ENCODE data around the gene SELPLG. TPM values are rescaled to one million over a fixed set of nuclear protein-coding genes. Genes with fewer than 3 reads are reported as not detected.

SELPLG gene
- total RNA-seq, 1 experiment from 2014 or later = 0.34 TPM

DNA sequence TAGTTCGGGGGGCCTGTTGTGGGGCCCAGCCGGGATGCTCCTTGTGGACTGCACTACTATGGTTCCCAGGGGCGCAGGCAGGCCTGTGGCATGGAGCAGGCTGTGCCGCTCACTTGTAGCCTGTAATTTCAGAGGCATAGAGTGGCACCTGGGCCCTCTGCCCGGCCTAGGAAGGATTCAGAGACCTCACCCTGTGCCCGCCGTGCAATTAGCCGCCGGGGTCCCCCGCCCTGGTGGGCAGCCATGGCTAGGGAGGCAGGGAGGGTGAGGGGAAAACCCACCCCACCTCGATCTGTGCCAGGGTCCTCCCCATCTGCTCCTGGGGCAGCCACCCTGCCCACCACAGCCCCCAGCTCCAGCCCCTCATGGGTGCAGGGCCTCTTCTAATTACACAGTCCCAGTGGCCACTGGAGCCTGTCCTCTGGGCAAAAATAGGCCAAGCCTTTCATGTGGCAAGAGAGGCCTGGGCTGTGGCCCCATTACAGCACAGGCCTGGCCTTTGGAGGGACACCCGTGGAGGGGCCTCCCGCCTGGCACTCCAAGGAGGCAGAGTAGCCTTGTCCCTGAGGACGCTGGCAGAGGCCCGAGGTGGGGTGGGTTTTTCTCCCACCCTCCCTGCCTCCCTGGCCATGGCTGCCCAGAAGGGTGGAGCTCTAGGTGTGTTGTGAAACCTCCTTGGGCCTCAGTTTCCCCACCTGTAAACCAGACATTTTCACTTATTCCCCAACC lies 30.6 kb downstream of the SELPLG start:
- Histone ChIP-seq H3K36me3 (ENCODE audit: insufficient read depth, low read length, poor library complexity, severe bottlenecking) (no peaks in the 10 kb centered on the region), H3K4me1 (ENCODE audit: insufficient read depth, low read length, poor library complexity, severe bottlenecking) (no peaks in the 10 kb centered on the region), H3K27me3 (replicated peaks; ENCODE audit: insufficient read depth, low read depth, low read length, poor library complexity) (no peaks in the 10 kb centered on the region), H3K9me3 (ENCODE audit: low read depth, low read length, poor library complexity, severe bottlenecking) (no peaks in the 10 kb centered on the region), H3K4me3 (ENCODE audit: low read depth, low read length, poor library complexity, severe bottlenecking) (no peak overlapping the region), H3K27ac (ENCODE audit: low read depth, low read length, poor library complexity, severe bottlenecking) (no peak overlapping the region)
- ChIA-PET POLR2A (ENCODE audit: low non-redundant PET) (no interaction called here), CTCF (no interaction called here)
- TF ChIP-seq, protein P1, sequence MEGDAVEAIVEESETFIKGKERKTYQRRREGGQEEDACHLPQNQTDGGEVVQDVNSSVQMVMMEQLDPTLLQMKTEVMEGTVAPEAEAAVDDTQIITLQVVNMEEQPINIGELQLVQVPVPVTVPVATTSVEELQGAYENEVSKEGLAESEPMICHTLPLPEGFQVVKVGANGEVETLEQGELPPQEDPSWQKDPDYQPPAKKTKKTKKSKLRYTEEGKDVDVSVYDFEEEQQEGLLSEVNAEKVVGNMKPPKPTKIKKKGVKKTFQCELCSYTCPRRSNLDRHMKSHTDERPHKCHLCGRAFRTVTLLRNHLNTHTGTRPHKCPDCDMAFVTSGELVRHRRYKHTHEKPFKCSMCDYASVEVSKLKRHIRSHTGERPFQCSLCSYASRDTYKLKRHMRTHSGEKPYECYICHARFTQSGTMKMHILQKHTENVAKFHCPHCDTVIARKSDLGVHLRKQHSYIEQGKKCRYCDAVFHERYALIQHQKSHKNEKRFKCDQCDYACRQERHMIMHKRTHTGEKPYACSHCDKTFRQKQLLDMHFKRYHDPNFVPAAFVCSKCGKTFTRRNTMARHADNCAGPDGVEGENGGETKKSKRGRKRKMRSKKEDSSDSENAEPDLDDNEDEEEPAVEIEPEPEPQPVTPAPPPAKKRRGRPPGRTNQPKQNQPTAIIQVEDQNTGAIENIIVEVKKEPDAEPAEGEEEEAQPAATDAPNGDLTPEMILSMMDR (conservative IDR thresholded peaks at IDR 0.05; ENCODE audit: low read depth, low read length) = no peak
- no peak for TF ChIP-seq EZH2 (IDR thresholded peaks at IDR 0.05; ENCODE audit: borderline replicate concordance, low read depth, low read length, poor library complexity, severe bottlenecking)
- DNase-seq (ENCODE audit: low spot score) = no peak
- BruUV-seq (replicated peaks) = no TSS peak
- intact Hi-C loops (cut with micrococcal nuclease; ENCODE audit: unreplicated experiment) = no loop called here

DNA sequence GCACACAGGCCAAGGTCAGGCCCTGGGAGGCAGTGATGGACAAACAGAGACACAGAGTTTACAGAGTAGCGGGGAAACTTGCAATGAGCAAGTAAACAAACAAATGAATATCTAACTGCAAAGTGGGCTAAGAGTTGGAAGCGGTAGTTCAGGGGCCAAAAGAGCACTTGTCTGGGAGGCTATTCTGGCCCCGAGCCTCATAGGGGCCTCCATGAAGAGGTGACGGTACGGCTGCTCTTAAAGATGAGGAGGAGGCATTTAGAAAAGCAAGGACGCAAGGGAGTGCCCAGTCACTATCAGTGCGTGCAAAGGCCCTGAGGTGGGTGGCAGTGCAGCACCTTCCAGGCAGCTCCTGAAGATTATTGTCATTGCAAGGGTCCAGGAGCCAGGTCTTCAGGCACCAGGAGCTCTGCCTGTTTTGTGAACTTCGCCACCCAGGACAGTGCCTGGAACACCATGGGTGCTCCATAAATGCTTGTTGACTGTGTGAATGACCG lies 31.4 kb downstream of the SELPLG start:
- Histone ChIP-seq H3K36me3 (ENCODE audit: insufficient read depth, low read length, poor library complexity, severe bottlenecking) (no peaks in the 10 kb centered on the region), H3K4me3 (ENCODE audit: low read depth, low read length, poor library complexity, severe bottlenecking) (no peak overlapping the region), H3K4me1 (ENCODE audit: insufficient read depth, low read length, poor library complexity, severe bottlenecking) (no peaks in the 10 kb centered on the region), H3K9me3 (ENCODE audit: low read depth, low read length, poor library complexity, severe bottlenecking) (no peaks in the 10 kb centered on the region), H3K27ac (ENCODE audit: low read depth, low read length, poor library complexity, severe bottlenecking) (no peak overlapping the region), H3K27me3 (replicated peaks; ENCODE audit: insufficient read depth, low read depth, low read length, poor library complexity) (no peaks in the 10 kb centered on the region)
- DNase-seq (ENCODE audit: low spot score) = no peak
- no peak for TF ChIP-seq EZH2 (IDR thresholded peaks at IDR 0.05; ENCODE audit: borderline replicate concordance, low read depth, low read length, poor library complexity, severe bottlenecking)
- TF ChIP-seq, protein P1 (conservative IDR thresholded peaks at IDR 0.05; ENCODE audit: low read depth, low read length) = no peak
- intact Hi-C loops (cut with micrococcal nuclease; ENCODE audit: unreplicated experiment) = no loop called here
- CTCF ChIA-PET = no interaction called here
- BruUV-seq (replicated peaks) = no TSS peak
- POLR2A ChIA-PET (ENCODE audit: low non-redundant PET) = no interaction called here

DNA sequence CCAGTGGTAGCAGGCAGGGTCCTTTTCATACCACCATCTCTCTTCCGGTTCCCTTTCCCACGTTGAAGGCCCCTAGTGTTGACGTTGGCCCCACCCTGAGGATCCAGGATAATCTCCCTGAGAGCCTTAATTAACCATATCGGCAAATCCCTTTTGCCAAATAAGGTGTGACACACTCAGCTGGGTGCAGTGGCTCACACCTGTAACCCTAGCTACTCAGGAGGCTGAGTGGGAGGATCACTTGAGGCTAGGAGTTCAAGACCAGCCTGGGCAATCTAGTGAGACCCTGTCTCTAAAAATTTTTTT lies 33.0 kb downstream of the SELPLG start:
- H3K9me3 ChIP-seq (ENCODE audit: low read depth, low read length, poor library complexity, severe bottlenecking) = no peaks in the 10 kb centered on the region
- BruUV-seq (replicated peaks) = no TSS peak
- TF ChIP-seq, protein P1 (conservative IDR thresholded peaks at IDR 0.05; ENCODE audit: low read depth, low read length) = no peak
- TF ChIP-seq EZH2 (IDR thresholded peaks at IDR 0.05; ENCODE audit: borderline replicate concordance, low read depth, low read length, poor library complexity, severe bottlenecking) = no peak
- H3K27me3 ChIP-seq (replicated peaks; ENCODE audit: insufficient read depth, low read depth, low read length, poor library complexity) = no peaks in the 10 kb centered on the region
- no peak overlapping the region for H3K4me3 ChIP-seq (ENCODE audit: low read depth, low read length, poor library complexity, severe bottlenecking)
- H3K4me1 ChIP-seq (ENCODE audit: insufficient read depth, low read length, poor library complexity, severe bottlenecking) = no peaks in the 10 kb centered on the region
- ChIA-PET POLR2A (ENCODE audit: low non-redundant PET) (interaction anchor here (0.6 to 0.7 kb wide), 2 partner anchors 31 to 1352 kb away, joined by 3 to 4 read pairs; no protein-coding TSS in a partner anchor), CTCF (no interaction called here)
- H3K27ac ChIP-seq (ENCODE audit: low read depth, low read length, poor library complexity, severe bottlenecking) = no peak overlapping the region
- no peak for DNase-seq (ENCODE audit: low spot score)
- H3K36me3 ChIP-seq (ENCODE audit: insufficient read depth, low read length, poor library complexity, severe bottlenecking) = no peaks in the 10 kb centered on the region
- intact Hi-C loops (cut with micrococcal nuclease; ENCODE audit: unreplicated experiment) = no loop called here

Data from A673 (cell line).